Activated T-cell treated with anti-CD3 and anti-CD28 coated beads for 24 hours (primary cell): Measurements from ENCODE around the gene ATG5.

ENCODE experiments used
- DNase-seq: peaks from one replicate; pipeline ENCODE4 v3.0.0-alpha.2; 2020; ENCODE audit warnings: low read depth

Gene ATG5

DNA sequence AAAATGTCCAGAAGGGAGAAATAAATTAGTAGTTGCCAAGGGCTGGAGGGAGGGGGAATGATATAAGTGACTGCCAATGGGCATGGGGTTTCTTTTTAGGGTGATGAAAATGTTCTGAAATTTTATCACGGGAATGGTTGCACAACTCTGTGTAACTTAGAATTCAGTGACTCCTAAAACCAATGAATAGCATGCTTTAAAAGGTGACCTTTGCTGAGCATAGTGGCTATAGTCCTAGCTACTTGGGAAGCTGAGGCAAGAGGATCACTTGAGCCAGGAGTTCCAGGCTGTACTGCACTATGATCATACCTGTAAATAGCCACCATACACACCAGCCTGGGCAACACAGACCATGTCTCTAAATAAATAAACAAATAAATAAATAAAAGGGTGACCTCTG is 109.0 kb downstream of the ATG5 start:
- DNase-seq: no peak

DNA sequence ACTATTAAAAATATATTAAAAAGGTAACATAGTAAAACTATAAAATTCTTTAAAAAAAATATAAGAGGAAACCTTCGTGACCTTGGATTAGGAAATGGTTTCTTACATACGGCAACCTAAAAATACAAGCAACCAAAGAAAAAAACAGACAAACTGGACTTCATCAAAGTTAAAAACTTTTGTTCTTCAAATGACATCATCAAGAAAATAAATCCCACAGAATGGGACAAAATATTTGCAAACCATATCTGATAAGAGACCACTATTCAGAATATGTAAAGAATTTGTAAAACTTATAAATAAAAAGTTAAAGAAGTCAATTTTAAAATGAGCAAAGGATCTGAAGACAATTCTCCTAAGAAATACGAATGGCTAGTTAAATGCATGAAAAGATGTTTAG is 110.0 kb downstream of the ATG5 start:
- no peak for DNase-seq

DNA sequence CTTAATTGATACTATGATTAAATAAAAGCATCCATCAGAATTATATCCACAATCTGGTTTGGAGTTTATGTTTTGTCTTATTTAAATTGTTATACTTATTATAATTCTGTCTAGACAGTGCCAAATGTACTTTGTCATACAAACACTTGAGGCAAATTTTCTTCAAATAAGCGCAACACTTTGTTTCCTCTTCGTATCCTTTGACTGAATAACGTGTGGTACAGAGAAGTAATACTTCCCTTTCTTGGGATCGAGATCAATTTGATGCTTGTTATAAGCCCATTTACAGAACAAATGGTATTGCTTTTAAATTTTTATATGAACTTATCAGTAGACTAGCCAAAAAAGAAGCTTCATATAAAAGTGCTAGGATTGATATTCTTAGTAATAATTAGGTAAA is 111.0 kb downstream of the ATG5 start:
- no peak for DNase-seq

- DNase-seq: no peak
Measured at GRCh38 chr6:106213660-106214289, 111.8 kb downstream of the ATG5 start.

GRCh38 chr6:106212576-106212975 is 113.0 kb downstream of the ATG5 start:
- no peak for DNase-seq

DNA sequence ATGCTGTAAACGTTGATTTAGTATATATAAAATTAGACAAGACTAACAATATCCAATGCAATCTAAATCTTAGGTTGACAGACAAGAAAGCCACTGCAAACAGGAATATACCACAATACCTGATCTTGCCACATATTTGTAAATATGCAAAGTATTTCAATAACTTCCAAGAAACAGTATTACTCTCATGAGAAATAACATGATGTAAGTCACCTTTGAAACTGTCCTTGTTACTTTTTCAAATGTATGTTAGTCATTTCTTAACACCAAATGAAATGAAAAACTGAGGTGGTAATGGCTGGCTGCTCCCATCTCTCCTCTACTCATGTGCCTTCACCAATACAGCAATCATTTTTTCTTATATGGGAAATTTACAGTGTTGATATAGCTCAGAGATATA is 118.7 kb downstream of the ATG5 start:
- DNase-seq: no peak

GRCh38 chr6:106204961-106205360 is 120.6 kb downstream of the ATG5 start:
- no peak for DNase-seq

DNA sequence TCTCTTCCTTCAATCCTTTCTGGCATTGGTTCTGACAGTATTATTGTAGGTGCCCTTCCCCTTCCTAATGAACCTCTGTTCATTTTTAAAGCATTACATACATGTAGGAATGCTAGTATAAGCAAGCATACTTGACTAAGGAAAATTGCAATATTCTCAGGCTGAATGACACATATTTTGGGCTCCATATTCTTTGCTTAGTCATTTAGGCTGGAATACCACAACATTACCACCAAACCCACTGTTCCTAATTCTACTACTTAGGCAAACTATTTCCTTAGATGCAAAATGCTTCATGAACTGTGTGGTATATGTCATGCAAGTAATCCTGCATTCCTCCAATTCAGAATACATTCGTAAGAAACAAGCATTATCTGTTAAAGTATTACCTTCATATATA is 125.6 kb downstream of the ATG5 start:
- DNase-seq: no peak

DNA sequence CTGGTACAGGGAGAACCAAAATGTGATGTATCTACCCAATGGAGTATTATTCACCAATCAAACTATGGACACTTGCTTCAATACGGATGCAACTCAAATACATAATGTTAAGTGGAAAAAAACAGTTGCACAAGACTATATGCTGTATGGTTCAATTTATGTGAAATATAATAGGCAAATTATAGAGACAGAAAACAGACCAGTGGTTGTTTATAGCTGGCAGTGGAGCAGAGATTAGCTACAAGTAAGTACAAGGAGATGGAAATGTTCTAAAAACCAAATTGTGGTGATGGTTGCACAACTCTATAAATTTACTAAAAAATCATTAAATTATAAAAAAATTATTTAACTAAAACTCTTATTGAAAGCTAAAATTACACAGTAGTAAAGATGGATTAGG is 126.2 kb downstream of the ATG5 start:
- DNase-seq: no peak

- DNase-seq: no peak
Measured at GRCh38 chr6:106197441-106197840, 128.1 kb downstream of the ATG5 start.

DNA sequence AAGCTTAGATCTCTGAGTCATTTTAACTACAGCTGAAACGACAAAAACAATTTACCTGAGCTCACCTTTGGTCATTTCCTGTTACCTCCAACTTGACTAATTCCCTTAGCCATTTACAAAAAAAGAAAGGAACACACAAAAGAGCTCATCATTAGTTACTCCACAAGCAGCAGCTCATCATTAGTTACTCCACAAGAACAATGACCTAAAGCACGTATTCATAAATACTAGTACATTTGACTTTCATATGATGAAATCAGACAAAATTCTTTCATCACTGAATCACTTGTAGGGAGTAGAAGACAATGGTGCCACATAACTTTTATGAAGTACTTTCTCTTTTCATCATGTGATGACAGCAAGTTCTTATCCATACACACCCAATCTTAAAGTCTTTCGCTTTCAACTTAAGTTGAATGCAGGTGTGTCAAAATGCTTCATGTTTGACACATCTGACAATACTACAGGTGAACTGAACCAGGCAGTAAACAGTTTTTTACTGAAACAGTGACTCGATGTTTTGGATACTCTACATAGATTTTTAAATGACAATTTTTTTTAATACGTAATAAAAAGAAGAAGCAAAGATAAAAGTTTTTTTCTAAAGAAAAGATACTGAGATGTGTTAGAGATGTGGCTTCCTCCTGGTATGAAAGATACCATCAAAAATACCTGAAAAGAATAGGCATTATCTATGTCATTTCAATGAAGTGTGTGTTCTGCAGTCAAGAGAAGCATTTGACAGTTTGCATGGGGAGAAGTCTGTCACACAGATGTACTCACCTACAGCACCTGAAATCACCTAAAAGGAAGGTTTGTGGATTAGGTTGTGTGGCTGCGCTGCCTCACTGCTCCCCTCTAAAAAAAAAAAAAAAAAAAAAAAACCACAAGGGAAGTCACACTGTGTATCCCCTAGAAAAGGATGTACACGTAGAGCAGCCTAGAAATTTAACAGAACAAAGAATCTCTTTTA is 130.3 kb downstream of the ATG5 start:
- DNase-seq: no peak

DNA sequence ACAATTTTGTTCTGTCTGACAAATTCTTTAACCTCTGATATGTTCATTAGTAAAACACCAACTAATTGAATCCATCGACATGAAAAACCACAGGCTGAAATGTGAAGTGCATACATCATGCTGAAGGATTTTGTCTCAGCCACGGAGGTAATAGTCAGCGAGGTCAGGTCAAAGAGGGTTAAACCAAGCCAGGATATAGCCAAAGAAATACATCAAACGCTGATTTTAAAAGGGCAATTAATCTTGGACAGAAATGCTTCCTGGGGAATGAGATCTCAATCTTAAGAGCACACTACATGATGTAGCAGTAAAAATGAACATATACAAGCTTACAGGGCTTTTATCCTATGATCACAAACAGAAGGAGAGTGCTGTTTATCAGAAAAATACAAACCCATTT is 132.7 kb downstream of the ATG5 start:
- no peak for DNase-seq

DNA sequence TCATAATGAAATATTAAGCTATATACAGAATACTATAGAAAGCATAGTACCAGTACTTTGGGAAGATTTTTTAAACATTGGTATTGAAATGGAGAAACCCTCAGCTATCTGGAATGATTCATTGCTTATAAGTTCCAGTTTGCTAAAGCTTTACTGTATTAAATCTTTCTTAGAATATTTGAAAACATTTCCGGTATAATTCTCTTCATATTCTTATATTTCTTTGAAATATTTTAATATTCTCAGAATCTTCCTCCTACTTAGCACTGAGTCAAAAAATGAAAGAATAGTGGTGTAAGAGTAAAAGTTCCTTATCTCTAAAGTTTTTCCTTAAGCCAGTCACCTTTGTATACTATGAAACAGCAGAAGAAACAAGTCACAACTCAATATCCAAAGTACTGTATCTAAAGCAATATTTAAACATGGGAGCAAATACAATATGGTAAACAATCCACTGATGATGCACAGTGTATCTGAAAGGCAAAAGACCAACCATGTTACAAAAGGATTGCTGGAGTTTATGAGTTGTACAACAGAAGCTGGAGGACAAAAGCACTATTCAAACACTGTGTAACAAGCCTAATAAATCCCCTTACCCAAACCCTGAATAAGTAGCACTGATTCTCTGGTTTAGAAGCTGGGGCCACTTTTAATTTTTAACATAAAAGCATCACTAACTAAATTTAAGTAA is 137.3 kb downstream of the ATG5 start:
- no peak for DNase-seq

- DNase-seq: no peak
Measured at GRCh38 chr6:106187424-106187982, 138.1 kb downstream of the ATG5 start.

- DNase-seq: no peak
Measured at GRCh38 chr6:106186714-106187113, 138.8 kb downstream of the ATG5 start.

DNA sequence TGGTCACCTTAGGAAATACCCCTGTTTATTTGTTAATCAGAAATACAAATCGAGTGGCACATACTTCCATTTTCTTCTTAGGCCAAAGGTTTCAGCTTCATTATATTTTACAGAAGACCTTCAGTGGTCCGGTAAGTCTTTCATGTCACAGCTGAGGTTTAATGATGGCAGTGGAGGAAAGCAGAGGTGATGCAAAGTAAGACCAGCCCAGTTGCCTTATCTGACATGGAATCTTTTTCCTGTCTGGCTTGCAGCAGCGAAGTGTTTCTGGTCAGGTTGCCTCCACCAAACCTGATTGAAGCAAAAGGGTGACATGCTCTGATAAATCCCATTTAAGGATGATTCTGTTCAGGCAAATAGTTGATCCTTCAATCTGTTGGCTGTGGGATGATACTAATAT is 139.4 kb downstream of the ATG5 start:
- no peak for DNase-seq

DNA sequence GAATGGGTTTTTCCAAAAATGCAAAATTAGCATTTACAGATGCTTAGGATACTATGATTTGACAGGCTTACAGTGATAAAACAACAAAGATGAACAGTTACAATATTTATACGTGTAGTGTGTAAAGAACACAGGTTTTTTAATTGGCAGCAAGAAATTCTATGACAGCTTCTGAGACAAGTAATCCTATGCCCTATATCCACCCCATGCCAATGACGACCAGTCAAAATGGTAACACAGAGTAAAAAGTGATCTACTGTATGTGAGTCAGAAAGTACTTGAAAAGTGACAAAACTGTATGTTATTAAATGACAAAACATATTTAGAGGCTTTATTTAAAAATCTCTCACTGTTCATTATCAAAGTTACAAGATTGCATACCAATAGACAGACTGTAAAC is 139.9 kb downstream of the ATG5 start:
- no peak for DNase-seq

DNA sequence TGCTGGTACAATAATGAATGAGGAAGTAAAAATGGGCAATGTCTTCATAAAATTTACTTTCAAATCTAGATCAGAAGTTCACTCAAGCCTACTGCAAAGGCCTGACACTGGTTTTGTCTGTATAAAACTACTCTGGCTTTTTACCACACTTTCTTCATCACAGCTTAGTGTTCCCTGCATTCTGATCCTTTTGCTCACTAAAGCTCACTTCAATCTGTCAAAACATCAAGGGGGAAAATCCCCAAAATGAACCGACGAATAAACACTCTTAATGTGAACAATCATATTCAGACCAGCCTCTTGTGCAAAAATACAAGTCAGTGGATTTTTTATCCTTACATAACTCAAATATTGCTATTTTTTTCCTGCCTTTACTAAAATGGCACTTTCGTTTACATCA is 140.9 kb downstream of the ATG5 start:
- no peak for DNase-seq

GRCh38 chr6:106183430-106183829 is 142.1 kb downstream of the ATG5 start:
- no peak for DNase-seq

GRCh38 chr6:106182455-106182854 is 143.1 kb downstream of the ATG5 start:
- DNase-seq: no peak

- DNase-seq: no peak
Measured at GRCh38 chr6:106181664-106182418, 143.7 kb downstream of the ATG5 start.

GRCh38 chr6:106180208-106180607 is 145.4 kb downstream of the ATG5 start:
- DNase-seq: no peak
